OCI-LY3 (cell line): ENCODE measurements around the gene DHRSX.
"Not testable (repeated sequence)": the region's sequence is repeated elsewhere in the genome, so short reads cannot be mapped to it uniquely, and the experiment has no call there.

Experiments used
- EZH2phosphoT487 ChIP-seq: fragments of 200-600 bp; shearing (Covaris generic); IDR thresholded peaks from 2 replicates; pipeline ENCODE4 v1.6.1; 2018; ENCODE audit warnings: antibody characterized with exemption, mixed run types, low read depth
- TF ChIP-seq, protein P1 (sequence below): fragments of 200-600, 300-600 bp; sonication (generic); IDR thresholded peaks from 2 replicates; pipeline ENCODE4 v1.5.1; 2014; ENCODE audit warnings: antibody characterized with exemption, low read length, low read depth

DNA sequence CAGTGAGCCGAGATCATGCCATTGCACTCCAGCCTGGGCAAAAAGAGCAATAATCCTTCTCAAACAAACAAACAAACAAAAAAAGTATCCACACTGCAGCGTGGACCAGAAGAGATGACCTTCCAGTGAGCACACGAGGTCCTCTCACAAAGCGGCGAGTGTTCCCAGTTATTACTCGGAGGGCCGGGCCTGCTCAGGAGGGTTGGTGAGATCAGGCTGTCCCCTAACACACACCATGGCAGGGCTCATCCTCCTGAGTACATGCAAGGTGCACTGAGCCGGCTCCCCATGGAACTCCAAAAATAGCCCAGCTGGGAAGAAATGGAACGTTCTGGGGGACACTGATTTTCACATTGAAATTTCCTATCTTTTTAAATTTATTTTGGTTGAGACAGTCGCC, 40.7 kb downstream of the DHRSX start:
- TF ChIP-seq, protein P1, sequence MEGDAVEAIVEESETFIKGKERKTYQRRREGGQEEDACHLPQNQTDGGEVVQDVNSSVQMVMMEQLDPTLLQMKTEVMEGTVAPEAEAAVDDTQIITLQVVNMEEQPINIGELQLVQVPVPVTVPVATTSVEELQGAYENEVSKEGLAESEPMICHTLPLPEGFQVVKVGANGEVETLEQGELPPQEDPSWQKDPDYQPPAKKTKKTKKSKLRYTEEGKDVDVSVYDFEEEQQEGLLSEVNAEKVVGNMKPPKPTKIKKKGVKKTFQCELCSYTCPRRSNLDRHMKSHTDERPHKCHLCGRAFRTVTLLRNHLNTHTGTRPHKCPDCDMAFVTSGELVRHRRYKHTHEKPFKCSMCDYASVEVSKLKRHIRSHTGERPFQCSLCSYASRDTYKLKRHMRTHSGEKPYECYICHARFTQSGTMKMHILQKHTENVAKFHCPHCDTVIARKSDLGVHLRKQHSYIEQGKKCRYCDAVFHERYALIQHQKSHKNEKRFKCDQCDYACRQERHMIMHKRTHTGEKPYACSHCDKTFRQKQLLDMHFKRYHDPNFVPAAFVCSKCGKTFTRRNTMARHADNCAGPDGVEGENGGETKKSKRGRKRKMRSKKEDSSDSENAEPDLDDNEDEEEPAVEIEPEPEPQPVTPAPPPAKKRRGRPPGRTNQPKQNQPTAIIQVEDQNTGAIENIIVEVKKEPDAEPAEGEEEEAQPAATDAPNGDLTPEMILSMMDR: not testable (repeated sequence)
- not testable (repeated sequence) for TF ChIP-seq EZH2phosphoT487
